Hepatocyte (in vitro differentiated cells): Measurements from ENCODE around the gene HNRNPH2. TPM values are rescaled to one million over a fixed set of nuclear protein-coding genes. Genes with fewer than 3 reads are reported as not detected.

Experiments
- DNase-seq: peaks from one replicate; pipeline ENCODE4 v3.0.0-alpha.2; 2016; ENCODE audit warnings: low spot score
- H2AFZ ChIP-seq: fragments of 200-600 bp; sonication (generic); 2 replicates; pipeline ENCODE4 v1.6.0; 2016; ENCODE audit warnings: antibody characterized with exemption, mild to moderate bottlenecking
- H3K27ac ChIP-seq: fragments of 200-600 bp; sonication (generic); 2 replicates; pipeline ENCODE4 v1.5.1; 2016; ENCODE audit warnings: mild to moderate bottlenecking
- H3K27me3 ChIP-seq: fragments of 200-600 bp; sonication (generic); 2 replicates; pipeline ENCODE4 v1.6.1; 2016
- H3K36me3 ChIP-seq: fragments of 200-600 bp; sonication (generic); replicated peaks from 2 replicates; pipeline ENCODE4 v1.5.1; 2016; ENCODE audit warnings: low read depth; ENCODE audit not compliant: insufficient read depth
- H3K4me1 ChIP-seq: fragments of 200-600 bp; sonication (generic); 2 replicates; pipeline ENCODE4 v1.5.1; 2016; ENCODE audit warnings: mild to moderate bottlenecking, moderate library complexity; ENCODE audit not compliant: insufficient read depth
- H3K4me2 ChIP-seq: fragments of 200-600 bp; sonication (generic); 2 replicates; pipeline ENCODE4 v1.6.0; 2016
- H3K4me3 ChIP-seq: fragments of 200-600 bp; sonication (generic); 2 replicates; pipeline ENCODE4 v1.5.1; 2016; ENCODE audit warnings: mild to moderate bottlenecking
- H3K79me2 ChIP-seq: fragments of 200-600 bp; sonication (generic); 2 replicates; pipeline ENCODE4 v1.6.0; 2017; ENCODE audit warnings: mild to moderate bottlenecking
- H3K9me2 ChIP-seq: fragments of 200-600 bp; sonication (generic); replicated peaks from 2 replicates; pipeline ENCODE4 v1.6.0; 2017; ENCODE audit warnings: mild to moderate bottlenecking; ENCODE audit not compliant: insufficient read depth
- H3K9me3 ChIP-seq: fragments of 200-600 bp; sonication (generic); 2 replicates; pipeline ENCODE4 v1.5.1; 2016; ENCODE audit warnings: low read depth, mild to moderate bottlenecking
- H4K20me1 ChIP-seq: fragments of 200-600 bp; sonication (generic); 2 replicates; pipeline ENCODE4 v1.6.0; 2016; ENCODE audit warnings: mild to moderate bottlenecking; ENCODE audit not compliant: insufficient read depth, poor library complexity, severe bottlenecking
- EZH2 ChIP-seq: fragments of 200-600 bp; sonication (generic); IDR thresholded peaks from 2 replicates; pipeline ENCODE4 v1.6.1; 2016; ENCODE audit warnings: antibody characterized with exemption, mild to moderate bottlenecking, borderline replicate concordance
- EZH2phosphoT487 ChIP-seq: fragments of 200-600 bp; sonication (generic); IDR thresholded peaks from one replicate; pipeline ENCODE4 v1.6.1; 2018; ENCODE audit warnings: antibody characterized with exemption, mild to moderate bottlenecking, low read depth, moderate library complexity; ENCODE audit not compliant: unreplicated experiment, severe bottlenecking
- WGBS: methylation state at CpG from one replicate; pipeline ENCODE4 v1.1.6; 2016; ENCODE audit warnings: low lambda C conversion rate; ENCODE audit errors: missing lambda C conversion rate; 5-methylcytosine and 5-hydroxymethylcytosine counted together
- polyA plus RNA-seq: library from polyadenylated mRNA; unstranded; fragments of >200 nt; fragmentation: Nextera tagmentation; extraction: Ambion mirVana; gene quantifications from 2 replicates; pipeline ENCODE4 v1.2.1, GENCODE V29; 2016
- total RNA-seq: library from RNA; depleted of rRNA; stranded (reverse); fragments of >200 nt; gene quantifications from 2 replicates; pipeline ENCODE4 v1.2.3, GENCODE V29; 2014
- TF ChIP-seq, protein P1 (sequence below): fragments of 200-600 bp; sonication (generic); IDR thresholded peaks from 2 replicates; pipeline ENCODE4 v1.5.1; 2016; ENCODE audit warnings: antibody characterized with exemption, mild to moderate bottlenecking; ENCODE audit not compliant: poor library complexity

Gene HNRNPH2
- total and polyA plus RNA-seq, 2 experiments from 2014 or later, result 76.0 to 112 TPM

DNA sequence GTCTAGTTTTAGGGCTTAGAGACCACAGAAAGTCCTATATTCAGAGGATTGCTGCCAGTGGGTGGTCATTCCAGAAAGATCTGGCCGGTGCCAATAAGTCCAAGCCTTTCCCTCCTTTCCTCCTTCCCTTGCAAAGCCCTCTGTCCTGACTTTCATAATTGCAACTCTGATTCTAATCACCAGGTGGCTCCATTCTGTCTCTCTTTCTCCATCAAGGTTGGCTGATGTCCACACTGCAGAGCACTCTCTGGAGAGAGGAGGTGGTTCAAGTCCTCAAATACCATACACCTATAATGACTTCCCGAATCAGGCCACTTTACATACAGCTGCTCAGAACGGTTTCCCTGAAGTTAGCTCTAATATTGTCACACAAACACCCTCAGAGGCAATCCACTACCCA is 54.9 kb downstream of the HNRNPH2 start:
- H3K9me2 ChIP-seq, result no peaks in the 10 kb centered on the region
- TF ChIP-seq, protein P1, sequence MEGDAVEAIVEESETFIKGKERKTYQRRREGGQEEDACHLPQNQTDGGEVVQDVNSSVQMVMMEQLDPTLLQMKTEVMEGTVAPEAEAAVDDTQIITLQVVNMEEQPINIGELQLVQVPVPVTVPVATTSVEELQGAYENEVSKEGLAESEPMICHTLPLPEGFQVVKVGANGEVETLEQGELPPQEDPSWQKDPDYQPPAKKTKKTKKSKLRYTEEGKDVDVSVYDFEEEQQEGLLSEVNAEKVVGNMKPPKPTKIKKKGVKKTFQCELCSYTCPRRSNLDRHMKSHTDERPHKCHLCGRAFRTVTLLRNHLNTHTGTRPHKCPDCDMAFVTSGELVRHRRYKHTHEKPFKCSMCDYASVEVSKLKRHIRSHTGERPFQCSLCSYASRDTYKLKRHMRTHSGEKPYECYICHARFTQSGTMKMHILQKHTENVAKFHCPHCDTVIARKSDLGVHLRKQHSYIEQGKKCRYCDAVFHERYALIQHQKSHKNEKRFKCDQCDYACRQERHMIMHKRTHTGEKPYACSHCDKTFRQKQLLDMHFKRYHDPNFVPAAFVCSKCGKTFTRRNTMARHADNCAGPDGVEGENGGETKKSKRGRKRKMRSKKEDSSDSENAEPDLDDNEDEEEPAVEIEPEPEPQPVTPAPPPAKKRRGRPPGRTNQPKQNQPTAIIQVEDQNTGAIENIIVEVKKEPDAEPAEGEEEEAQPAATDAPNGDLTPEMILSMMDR, result peak; percentile 12
- TF ChIP-seq EZH2 (no peak), EZH2phosphoT487 (no peak)
- H2AFZ ChIP-seq, result no peak overlapping the region
- 71% methylated on average over 3 of the region's 3 CpGs for WGBS
- H3K4me2 ChIP-seq, result no peak overlapping the region
- no peak for DNase-seq
- no peaks in the 10 kb centered on the region for H3K27me3 ChIP-seq
- no peaks in the 10 kb centered on the region for H3K36me3 ChIP-seq
- H3K27ac ChIP-seq, result no peak overlapping the region
- no peaks in the 10 kb centered on the region for H3K9me3 ChIP-seq
- H3K4me1 ChIP-seq, result no peaks in the 10 kb centered on the region
- no peaks in the 10 kb centered on the region for H3K79me2 ChIP-seq
- H3K4me3 ChIP-seq, result no peak overlapping the region
- H4K20me1 ChIP-seq, result no peaks in the 10 kb centered on the region

Other genes starting within 250 kb of the HNRNPH2 start
- 0.40 and 0.84 TPM in 2 replicates for gene DRP2, start 188.4 kb upstream of the HNRNPH2 start, total RNA-seq
- 0.11 and 0.22 TPM in 2 replicates for gene DRP2, start 188.4 kb upstream of the HNRNPH2 start, polyA plus RNA-seq
- gene TAF7L, start 116.9 kb upstream of the HNRNPH2 start, total RNA-seq, result not detected in 2 replicates
- gene TAF7L, start 116.9 kb upstream of the HNRNPH2 start, polyA plus RNA-seq, result 0.08 TPM in 1 of 2 replicates, not detected in the other
- 8.8 and 10.2 TPM in 2 replicates for gene TIMM8A, start 59.5 kb upstream of the HNRNPH2 start, total RNA-seq
- gene TIMM8A, start 59.5 kb upstream of the HNRNPH2 start, polyA plus RNA-seq, result 13.0 and 16.5 TPM in 2 replicates
- 0.70 and 0.96 TPM in 2 replicates for gene BTK, start 22.0 kb upstream of the HNRNPH2 start, total RNA-seq
- gene BTK, start 22.0 kb upstream of the HNRNPH2 start, polyA plus RNA-seq, result 0.62 and 1.4 TPM in 2 replicates
- 2,118 and 2,358 TPM in 2 replicates for gene RPL36A, start 17.2 kb upstream of the HNRNPH2 start, total RNA-seq
- gene RPL36A, start 17.2 kb upstream of the HNRNPH2 start, polyA plus RNA-seq, result 245 and 263 TPM in 2 replicates
- gene GLA, start 297 bp upstream of the HNRNPH2 start, total RNA-seq, result 134 and 147 TPM in 2 replicates
- gene GLA, start 297 bp upstream of the HNRNPH2 start, polyA plus RNA-seq, result 86.4 and 96.5 TPM in 2 replicates
- gene ARMCX4, start 77.2 kb downstream of the HNRNPH2 start, total RNA-seq, result 5.0 and 8.3 TPM in 2 replicates
- gene ARMCX4, start 77.2 kb downstream of the HNRNPH2 start, polyA plus RNA-seq, result 5.2 and 6.2 TPM in 2 replicates
- gene ARMCX1, start 142.3 kb downstream of the HNRNPH2 start, total RNA-seq, result 53.1 and 62.4 TPM in 2 replicates
- 35.2 and 41.5 TPM in 2 replicates for gene ARMCX1, start 142.3 kb downstream of the HNRNPH2 start, polyA plus RNA-seq
- gene ARMCX6, start 209.8 kb downstream of the HNRNPH2 start, total RNA-seq, result 44.0 and 65.3 TPM in 2 replicates
- gene ARMCX6, start 209.8 kb downstream of the HNRNPH2 start, polyA plus RNA-seq, result 70.2 and 70.7 TPM in 2 replicates
- 97.6 and 102 TPM in 2 replicates for gene ARMCX3, start 214.9 kb downstream of the HNRNPH2 start, total RNA-seq
- gene ARMCX3, start 214.9 kb downstream of the HNRNPH2 start, polyA plus RNA-seq, result 99.5 and 112 TPM in 2 replicates